GM18873 (cell line): Measurements from ENCODE around the gene EIF5AL1.
"Not testable (repeated sequence)": the region's sequence is repeated elsewhere in the genome, so short reads cannot be mapped to it uniquely, and the experiment has no call there.

ENCODE experiments used
- ATAC-seq: cut with Tn5 transposase; IDR thresholded peaks from one replicate; pipeline ENCODE4 v1.9.1; 2021; ENCODE audit warnings: mild to moderate bottlenecking, moderate library complexity, moderate number of reproducible peaks; ENCODE audit not compliant: unreplicated experiment, low FRiP score

The EIF5AL1 gene

DNA sequence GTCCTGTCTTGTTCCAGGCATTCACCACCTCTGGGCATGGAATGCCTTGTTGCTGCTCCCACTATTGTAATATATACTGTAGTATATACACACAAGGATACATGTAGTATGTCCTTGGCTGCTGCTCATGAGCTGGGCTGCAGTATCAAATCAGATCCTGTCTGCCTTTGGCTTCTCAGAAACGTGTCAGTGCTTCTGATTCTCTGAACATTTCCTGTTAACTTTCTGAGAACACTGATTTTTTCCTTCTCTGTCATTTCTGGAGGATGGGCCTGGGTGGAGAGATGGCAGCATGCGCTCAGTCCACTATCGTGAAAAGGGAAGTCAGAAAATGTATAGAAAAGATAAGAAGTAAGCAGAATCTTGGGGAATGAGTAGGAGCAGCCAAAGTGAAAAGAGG lies 35.6 kb downstream of the EIF5AL1 start:
- ATAC-seq, result no peak

- no peak for ATAC-seq
These were observed 39.8 kb downstream of the EIF5AL1 start for GRCh38 chr10:79552143-79552542.

- ATAC-seq, result no peak
These were observed 43.3 kb downstream of the EIF5AL1 start for GRCh38 chr10:79555354-79556309.

DNA sequence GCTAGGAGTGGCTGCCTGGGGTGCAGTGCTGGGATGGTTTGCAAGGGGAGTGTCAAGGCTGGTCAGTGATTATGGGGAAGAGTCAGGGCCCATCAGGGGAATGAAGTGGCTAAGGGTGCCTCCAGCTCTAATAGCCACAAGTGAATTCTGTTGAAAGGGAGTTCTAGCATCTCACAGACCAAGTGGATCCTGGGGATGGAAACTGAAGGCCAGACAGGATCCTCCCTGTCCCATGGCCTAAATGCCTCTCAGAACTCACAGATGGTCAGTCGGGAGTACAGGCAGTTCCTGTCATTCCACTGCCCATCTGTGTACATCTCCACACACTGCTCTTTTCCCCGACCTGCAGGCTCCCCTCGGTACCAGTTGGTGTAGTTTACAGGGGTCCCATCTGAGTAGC lies 44.6 kb downstream of the EIF5AL1 start:
- not testable (repeated sequence) for ATAC-seq

DNA sequence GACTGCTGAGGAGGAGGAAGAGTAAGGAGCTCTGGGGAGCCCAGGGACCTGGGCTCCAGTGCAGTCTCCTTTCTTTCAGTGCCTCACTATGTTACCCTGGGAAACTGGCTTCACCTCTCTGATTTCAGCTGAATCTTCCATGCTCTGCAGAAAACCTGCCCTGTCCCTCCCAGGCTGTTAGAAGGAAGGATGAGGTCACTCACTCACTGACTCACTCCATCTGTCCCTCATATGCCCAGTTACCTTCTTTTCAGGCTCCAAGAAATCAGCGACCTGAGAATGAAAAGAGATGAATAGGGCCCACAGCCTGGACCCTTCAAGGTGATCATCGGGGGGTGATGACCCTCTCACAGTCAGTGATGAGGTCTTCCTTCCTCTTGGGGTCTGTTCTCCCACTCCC lies 47.4 kb downstream of the EIF5AL1 start:
- ATAC-seq, result no peak

DNA sequence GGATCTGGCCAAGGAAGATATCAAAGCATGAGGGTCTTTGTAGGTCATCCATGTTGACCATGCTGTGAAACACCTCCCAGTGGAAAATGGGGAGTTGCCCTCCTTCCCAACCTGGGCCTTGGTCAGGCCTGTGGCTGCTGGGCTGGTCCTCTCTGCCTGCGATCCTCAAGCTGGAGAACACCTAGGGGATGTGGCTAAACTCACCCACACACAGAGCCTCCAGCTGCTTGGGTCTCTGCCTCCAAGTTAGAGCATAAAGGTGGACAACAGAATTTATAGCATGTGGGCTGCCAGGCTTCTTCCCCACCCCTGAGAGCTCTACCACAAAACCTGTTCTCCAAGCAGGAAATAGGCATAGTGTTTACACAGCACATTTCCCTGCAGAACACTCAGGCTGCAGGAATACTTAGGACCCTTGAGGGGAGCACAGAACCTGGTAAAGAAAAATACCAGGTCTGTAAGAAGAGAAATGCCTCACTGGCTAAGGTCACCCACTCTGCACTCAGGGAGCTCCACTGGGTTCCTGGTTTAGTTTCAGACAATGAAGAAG lies 47.9 kb downstream of the EIF5AL1 start, which contains the start of gene SFTPA2:
Gene SFTPA2 (minus strand): TSS at position 248 of the 550 bp plus-strand sequence. CDS start 924 bp downstream, outside the sequence.
- no peak for ATAC-seq

- ATAC-seq, result no peak
These were observed 48.9 kb downstream of the EIF5AL1 start for GRCh38 chr10:79561257-79561656.

- peak; percentile 74 for ATAC-seq
These were observed 49.9 kb downstream of the EIF5AL1 start for GRCh38 chr10:79562135-79562756.

GRCh38 chr10:79563426-79563825 lies 51.1 kb downstream of the EIF5AL1 start:
- no peak for ATAC-seq
